ENCODE measurements around the gene ERMP1.
A peak's percentile ranks its signal among the peaks of the same experiment; 100 is the strongest.
"Not testable (repeated sequence)": the region's sequence is repeated elsewhere in the genome, so short reads cannot be mapped to it uniquely, and the experiment has no call there.

The ERMP1 gene, protein sequence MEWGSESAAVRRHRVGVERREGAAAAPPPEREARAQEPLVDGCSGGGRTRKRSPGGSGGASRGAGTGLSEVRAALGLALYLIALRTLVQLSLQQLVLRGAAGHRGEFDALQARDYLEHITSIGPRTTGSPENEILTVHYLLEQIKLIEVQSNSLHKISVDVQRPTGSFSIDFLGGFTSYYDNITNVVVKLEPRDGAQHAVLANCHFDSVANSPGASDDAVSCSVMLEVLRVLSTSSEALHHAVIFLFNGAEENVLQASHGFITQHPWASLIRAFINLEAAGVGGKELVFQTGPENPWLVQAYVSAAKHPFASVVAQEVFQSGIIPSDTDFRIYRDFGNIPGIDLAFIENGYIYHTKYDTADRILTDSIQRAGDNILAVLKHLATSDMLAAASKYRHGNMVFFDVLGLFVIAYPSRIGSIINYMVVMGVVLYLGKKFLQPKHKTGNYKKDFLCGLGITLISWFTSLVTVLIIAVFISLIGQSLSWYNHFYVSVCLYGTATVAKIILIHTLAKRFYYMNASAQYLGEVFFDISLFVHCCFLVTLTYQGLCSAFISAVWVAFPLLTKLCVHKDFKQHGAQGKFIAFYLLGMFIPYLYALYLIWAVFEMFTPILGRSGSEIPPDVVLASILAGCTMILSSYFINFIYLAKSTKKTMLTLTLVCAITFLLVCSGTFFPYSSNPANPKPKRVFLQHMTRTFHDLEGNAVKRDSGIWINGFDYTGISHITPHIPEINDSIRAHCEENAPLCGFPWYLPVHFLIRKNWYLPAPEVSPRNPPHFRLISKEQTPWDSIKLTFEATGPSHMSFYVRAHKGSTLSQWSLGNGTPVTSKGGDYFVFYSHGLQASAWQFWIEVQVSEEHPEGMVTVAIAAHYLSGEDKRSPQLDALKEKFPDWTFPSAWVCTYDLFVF

DNA sequence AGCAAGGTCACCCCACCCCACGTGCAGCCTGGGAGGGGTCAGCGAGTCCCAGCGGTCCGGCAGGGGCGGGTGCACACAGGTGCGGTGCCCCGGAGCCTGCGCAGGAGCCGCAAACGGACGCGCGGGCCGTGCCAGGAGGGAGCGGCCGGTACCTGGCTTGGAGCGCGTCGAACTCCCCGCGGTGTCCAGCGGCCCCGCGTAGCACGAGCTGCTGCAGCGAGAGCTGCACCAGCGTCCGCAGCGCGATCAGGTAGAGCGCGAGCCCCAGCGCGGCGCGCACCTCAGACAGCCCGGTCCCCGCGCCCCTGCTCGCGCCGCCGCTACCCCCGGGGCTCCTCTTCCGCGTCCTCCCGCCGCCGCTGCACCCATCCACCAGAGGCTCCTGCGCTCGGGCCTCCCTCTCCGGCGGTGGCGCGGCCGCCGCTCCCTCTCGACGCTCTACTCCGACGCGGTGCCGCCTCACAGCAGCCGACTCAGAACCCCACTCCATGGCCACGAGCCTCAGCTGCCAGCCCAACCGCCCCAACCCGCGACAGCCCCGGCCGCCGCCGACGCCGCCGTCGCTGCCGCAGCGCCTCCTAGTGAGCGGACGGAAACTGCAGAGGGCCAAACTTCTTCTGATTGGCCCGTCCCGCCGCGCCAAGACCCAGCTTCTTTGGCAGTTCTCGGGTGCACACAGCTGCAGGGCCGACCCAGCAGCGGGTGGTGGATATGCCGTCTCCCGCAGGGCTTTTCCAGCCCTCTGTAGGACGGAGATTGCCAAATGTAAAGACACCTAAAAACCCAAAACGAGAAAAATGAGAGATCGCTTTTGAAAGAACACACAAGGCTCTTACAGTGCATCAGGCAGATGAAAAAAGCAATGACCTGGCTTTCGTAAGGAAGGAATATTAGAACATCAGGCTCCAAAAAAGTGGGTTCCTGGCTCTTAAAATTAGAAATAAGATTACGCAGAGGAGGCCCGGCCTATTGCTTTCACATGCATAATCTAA, at the start of gene ERMP1:
ERMP1 (minus strand) TSS at position 580 of the 992 bp plus-strand sequence; CDS start at position 490, 90 bp downstream.
- peak; percentile 56 for DNase-seq

DNA sequence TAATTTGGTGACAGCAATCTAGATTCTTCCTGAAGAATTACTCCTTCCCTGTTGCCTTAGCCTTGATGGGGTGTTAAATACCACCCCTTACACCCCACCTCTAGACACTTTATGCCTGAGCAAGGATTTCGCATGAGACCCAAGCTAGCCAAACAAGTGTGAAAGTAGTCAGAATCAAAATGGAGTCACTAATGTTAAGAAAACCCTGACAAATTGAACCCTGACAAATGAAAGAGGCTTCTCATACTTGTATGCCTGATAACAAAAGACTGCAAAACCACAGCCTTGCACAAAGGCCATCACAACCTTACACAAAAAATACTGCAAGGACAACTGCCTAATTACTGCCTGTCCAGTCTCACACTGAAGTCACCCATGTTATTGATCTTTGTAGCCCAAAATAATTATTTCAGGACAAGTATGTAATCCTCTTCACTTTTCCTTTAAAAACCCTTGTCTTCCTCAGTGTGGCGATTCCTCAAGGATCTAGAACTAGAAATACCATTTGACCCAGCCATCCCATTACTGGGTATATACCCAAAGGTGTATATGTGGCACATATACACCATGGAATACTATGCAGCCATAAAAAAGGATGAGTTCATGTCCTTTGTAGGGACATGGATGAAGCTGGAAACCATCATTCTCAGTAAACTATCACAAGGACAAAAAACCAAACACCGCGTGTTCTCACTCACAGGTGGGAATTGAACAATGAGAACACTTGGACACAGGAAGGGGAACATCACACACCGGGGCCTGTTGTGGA, 49.5 kb upstream of the ERMP1 start:
- not testable (repeated sequence) for DNase-seq

DNA sequence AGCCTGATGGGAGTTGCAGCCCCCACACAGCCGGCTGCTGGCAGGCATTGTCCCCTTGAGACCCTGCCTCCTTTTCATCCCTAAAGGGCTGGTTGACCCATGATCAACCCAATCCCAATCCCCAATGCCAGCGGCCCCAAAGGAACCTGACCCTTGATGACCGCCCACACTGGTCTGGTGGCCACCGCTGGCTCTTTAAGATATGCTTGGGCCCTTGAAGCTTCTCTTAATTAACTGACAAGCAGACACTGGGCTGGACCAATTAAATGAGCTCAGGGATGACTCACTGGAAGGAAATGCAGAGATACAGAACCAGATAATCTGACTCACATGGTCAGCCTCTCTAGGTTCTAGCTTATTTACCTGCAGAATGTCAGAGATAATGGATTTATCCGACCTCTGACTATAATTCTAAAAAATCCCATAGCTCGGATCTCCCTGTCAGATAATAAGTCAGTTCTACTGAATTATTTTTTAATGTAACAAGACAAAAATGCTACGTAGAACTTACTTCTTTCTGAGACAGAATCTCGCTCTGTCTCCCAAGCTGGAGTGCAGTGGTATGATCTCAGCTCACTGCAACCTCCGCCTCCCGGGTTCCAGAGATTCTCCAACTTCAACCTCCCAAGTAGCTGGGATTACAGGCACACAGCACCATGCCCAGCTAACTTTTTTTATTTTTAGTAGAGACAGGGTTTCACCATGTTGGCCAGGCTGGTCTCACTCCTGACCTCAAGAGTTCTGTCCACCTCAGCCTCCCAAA, 46.7 kb upstream of the ERMP1 start:
- DNase-seq, result no peak

DNA sequence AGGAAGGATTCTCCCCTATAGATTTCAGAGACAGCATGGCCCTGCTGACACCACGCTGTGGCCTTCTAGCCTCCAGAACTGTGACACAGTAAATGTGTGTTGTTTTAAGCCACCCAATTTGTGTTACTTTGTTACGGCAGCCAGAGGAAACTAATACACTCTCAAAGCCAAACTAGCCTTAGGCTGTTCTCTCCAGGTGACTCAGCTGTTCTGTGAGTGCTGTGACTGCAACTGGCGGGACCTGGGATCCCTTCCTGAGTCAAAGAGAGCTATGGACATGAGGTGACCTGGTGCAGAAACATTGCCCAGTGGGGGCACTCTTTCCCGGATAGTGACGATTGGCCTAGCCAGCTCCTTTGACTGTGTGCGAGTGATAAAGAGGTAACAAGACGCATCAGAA, 43.8 kb upstream of the ERMP1 start:
- no peak for DNase-seq

DNA sequence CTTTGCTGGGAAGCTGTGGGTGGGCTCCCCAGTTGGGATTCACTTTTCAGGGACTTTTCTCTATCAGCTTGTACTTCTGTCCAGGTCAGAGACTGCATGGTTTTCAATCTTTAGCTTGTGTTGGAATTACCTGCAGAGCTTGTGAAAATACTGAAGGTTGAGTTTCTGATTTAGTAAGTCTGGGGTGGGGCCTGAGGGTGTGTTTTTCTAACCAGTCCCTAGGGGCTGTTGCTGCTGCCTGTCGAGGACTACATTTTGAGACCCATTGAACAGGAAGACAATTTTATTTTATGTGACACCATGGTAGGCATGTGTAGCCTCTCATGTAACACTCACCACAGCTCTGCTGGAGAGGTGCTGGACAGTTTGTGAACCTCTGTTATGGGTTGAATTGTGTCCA, 43.1 kb upstream of the ERMP1 start:
- DNase-seq, result no peak

DNA sequence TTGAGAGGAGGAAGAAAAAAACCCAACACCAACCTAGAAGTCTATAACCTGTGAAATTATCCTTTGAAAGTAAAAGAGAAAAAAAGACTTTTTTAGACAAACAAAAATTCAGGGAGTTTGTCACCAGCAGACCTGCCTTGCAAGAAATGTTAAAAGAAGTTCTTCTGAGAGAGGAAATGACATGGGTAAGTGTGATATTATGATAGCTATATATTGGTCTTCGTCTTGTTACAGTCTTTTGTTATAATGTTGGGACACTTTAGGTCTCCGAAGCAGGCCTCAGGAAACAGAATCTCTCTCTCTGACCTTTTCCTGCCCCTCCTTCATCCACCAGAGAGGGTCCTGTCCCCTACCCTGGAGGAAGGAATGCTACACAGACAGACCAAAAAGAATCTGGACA, 41.1 kb upstream of the ERMP1 start:
- no peak for DNase-seq

DNA sequence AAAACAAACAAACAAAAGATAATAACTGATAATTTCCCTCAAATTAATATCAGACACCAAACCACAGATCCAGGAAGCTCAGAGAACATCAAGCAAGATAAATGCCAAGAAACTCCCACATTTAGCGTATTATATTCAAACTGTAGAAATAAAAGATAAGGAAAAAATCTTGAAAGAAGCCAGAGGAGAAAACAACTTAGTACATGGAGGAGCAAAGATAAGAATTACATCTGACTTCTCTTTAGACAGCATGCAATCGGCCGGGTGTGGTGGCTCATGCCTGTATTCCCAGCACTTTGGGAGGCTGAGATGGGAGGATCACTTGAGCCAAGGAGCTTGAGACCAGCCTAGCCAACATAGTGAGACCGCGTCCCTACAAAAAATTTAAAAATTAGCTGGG, 40.5 kb upstream of the ERMP1 start:
- DNase-seq, result no peak

DNA sequence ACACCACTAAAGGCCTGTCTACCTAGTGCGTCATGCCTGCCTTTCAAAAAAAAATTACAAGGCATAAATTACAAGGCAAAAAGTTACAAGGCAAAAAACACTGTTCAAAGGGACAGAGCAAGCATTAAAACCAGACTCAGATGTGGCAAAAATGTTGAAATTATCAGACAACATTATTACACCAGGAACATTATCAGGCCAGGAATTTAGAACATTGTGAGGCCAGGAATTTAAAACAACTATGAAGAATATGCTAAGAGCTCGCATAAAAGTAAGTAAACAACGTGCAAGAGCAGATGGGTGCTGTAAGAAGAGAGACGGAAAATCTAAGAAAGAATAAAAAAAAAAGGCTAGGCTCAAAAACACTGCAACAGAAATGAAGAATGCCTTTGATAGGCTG, 39.6 kb upstream of the ERMP1 start:
- no peak for DNase-seq

DNA sequence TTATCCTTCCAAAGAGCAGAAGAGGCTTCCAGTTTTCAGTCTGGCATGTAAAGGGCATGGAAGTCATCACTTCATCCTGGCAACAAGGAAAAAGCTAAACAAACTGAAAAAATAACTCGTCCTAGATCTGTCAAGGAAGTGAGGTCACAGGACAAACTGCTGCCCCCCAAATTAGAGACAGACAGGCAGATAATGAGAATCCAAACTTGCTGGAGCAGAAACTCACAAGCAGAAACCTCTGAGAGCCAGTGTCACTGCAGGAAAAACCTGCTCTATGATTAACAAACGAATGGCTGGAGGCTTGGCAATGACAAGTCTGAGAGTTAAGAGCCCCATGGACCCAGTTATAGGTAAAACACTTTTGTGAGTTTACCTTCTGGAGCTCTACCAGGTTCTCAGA, 38.9 kb upstream of the ERMP1 start:
- no peak for DNase-seq

DNA sequence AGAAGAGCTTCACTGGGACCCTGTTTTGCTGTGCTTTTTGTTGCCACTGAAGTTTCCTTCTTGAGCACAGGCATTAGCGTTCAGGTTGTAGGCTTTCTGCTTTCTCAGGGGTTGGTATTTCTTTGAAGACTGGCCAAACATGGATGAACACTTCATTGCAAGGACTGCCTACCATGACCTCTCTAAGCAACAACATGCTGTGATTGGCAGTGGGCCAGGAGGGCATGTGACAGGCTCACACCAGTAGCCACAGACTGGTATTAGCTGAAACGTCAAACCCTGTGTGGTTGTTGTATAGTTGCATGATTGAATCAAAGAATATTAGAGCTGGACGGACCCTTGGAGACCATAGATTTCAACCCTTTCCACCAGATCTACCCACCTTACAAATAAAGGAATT, 37.8 kb upstream of the ERMP1 start:
- no peak for DNase-seq

DNA sequence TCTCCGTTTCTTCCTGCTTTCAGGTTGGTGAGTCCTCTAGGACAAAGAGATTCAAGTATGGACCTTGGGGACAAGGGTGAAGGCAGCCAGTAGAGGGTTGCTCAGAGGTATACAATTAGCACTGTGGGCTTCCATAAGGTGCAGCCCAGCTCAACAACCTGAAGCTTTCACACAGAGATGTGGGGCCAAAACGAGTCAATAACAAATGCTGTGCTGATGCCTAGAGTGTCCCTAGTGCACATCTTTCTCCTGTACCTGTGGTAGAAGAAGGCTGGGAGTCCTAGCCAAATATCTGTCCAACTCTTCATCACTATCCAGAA, 37.1 kb upstream of the ERMP1 start:
- DNase-seq, result no peak

DNA sequence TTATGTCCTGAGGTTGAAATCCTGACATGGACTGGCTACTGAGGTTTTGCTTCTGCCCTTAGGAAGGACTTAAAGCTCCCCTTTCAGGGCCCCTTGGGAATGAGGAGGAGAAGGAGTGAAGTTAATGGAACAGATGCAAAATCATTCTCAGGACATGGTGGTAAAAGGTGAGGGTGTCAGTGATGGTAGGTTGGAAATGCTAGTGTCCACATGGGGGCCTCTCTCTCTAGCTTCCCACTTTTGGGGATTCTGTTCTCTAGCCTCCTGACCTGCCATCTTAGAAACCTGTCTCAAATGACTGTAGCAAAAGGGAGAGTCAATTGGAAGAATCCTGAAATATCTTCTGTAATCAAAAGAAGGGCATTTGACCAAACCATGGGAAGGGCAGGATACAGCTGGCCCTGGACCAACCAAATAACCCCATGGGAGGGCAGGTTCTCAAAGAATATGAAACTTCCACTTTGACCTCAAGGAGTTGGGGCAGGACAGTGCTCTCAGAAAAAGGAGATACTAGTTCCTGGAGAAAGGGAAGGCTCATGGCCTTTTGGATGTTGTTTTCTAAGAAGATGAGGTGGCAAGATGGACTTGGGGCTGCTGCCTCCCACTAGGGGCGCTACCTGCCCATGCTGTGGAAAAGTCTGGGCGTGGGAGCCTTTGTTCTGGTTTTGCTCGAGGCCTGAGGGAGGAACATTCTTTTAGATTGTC, 36.5 kb upstream of the ERMP1 start:
- no peak for DNase-seq

DNA sequence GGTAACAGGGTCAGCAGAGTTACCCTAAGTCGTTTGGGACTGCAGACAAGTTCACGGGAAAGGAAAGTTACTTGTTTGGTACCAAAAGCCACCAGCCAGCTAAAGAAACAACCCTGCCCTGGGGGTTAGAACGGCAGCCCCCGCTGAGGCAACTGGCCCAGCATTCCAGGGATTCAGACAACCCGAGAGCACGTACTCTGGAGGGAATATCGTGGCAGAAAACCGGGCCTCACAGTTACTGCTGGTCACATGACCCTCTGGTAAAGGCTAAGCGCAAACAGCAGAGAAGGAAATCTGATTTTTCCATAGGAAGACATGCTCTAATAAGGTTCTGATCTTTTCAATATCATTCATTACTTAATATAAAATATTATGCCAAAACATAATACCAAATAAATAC, 35.3 kb upstream of the ERMP1 start:
- DNase-seq, result no peak

DNA sequence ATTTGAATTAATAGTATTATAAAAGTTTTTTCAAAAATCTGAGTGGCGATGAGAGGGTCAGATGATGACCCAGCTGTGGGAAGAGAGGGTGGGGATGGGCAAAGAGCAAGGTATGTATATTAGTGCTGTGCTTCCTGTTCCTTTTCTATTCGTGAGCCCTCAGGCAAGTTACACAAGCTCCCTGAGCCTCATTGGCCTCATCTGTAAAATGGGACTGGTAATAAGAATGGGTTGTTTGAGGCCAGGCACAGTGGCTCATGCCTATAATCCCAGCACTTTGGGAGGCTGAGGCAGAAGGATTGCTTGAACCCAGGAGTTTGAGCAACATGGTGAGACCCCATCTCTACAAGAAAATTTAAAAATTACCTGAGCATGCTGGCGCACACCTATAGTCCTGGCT, 33.8 kb upstream of the ERMP1 start:
- no peak for DNase-seq

DNA sequence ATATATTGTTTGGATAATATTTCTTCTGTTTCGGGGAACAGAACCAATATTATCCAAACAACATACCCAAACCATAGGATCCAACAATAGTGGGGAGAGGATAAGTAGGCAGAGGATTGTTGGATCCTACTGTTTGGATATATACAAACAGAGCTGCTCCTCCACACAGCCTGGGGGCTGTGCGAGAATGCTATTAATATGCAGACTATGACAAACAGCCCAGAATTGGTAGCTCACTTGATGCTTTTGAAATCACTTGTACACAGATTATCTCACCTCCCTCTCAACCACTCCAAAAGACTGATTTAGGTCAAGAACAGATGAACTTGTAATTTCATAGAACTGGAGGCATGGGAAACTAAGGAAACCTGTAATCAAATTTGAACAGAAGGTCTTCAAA, 33.4 kb upstream of the ERMP1 start:
- no peak for DNase-seq

DNA sequence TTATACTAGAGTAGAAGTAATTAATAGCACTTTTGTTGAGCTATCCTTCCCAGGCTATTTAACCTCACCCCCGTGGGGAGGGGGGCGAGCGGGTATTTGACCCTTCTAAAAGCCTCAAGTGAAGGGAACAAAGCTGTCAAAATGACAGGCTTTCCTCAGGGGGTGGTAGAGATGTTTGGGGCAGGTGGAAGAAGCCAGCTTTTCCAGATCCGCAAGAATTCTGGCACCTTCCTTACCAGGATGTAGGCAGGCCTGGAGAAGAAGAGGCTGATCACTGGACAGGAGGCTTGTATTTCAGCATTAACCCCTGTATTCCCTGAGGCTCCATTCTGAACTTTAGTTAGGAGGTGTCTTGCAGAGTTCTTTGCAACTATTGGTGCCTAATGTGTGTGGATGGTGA, 31.5 kb upstream of the ERMP1 start:
- no peak for DNase-seq

DNA sequence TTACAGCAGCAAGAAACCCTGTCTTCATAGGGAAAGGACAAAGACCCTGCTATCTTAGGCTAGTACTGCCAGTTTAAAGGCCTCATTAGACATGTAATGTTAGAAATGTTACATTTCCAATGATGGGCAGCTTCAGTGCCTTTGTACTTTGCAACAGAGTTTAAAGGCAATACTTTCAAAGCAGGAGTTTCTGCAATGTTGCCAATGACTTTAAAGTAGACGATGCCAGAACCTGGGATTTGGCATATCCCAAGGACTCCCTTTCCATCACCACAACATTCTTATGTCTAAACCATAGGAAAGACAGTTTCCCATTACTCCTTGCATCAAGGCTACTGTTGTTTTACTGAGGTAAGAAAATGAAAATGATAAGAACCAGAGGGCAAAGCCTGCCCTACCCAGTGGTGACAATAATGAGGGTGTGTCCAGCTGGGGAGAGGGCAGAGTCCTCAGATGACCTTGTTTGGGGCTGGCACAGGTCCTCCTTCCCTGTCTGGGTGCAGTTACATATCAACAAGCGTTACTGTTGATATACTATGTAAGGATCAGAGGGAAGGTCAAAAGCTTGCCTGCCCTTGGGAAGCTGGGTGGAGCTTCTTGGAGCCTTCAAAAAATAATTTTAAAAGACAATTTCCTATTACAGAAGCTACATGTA, 30.3 kb upstream of the ERMP1 start:
- DNase-seq, result no peak

DNA sequence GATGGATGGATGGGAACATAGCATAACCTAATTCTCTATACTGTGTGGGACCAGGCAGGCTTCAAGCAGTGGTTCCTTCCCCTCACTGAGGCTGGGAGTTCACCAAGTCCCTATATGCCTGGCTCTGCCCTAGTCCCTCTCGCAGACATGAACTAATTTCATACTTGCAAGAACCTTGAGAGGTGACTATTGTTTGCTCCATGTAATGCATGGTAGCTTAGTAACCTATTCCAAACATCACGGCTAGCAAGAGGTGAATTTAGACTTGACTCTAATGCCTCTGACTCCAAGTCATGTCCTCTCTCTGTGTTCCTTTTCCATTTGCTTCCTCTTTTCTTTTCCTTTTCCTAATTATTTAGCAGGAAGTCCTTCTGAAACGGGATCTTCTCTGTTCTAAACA, 25.9 kb upstream of the ERMP1 start:
- no peak for DNase-seq

DNA sequence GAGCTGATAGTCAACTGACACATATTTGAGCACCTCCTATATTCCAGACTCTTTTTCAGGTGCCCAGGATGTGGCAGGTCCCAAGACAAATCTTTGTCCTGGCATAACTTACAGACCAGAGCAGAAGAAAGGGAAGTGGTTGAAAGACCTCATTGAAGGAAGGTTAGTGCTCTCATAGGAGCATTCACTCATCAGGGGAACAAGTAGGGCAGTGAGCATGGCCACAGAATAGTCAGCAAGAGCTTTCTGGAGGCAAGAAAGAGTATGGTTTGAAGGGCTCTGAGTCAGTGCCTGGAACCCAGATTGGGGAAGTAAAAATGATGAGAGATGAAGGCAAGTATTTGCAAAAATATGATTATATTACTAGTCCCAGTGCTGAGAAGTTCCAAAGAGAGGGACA, 25.0 kb upstream of the ERMP1 start:
- no peak for DNase-seq

DNA sequence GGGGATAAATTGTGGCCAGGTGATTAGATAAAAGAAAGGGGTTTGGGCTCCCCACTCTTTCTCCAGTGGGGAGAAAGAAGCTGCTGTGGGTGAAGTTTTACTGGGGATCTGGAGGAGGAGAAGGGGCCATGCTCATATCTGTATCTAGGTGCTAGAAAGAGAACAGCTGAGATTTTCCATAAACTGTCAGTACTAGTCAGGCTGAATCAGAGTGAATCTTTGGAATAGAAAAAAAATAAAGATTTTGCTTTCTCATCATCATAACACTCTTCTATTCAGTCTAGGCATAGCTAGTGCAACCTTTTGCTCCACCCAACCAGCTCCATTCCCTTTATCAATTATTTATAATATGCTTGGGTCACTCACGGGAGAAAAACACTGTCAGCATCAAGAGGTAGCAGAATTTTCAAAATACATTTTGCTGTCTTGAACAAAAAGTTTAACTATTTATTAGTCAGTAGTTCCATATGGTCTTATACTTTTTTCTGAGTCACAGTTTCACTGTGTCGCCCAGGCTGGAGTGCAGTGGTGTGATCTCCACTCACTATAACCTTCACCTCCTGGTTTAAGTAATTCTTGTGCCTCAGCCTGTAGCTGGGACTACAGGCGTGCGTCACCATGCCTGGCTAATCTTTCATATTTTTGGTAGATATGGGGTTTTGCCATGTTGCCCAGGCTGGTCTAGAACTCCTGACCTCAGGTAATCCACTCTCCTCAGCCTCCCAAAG, 21.3 kb upstream of the ERMP1 start:
- DNase-seq, result no peak
